HG02938 (cell line): ENCODE data around the gene ENTHD1.

ENCODE experiments used
- ATAC-seq: cut with Tn5 transposase; IDR thresholded peaks from one replicate; pipeline ENCODE4 v1.9.1; 2021; ENCODE audit warnings: mild to moderate bottlenecking, moderate library complexity; ENCODE audit not compliant: unreplicated experiment

The ENTHD1 gene

DNA sequence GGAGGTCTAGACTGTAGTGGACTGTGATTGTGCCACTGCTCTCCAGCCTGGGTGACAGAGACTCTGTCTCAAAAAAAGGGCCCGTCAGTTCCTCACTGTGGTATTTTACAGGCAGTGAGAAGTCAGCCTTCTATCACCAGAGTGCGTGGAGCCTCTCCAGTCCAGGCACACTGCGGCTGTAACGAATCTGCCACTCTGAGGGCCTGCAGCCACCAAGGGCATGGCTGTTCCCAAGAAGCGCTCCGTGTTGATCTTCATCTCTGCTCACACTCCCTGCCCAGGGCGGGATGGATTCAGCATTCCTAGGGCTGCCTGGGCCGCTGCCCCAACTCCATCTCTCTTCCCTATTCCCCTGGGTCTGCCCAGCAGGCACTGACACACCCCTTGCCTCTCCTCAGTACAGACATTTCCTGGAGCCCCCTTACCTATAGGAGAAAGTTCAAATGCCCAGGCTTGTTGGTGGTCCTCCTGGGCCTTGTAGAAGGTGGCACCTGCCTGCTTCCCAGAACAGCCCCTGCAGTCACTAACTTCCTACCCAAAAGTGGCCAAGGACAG lies 174.6 kb downstream of the ENTHD1 start:
- ATAC-seq, result no peak

DNA sequence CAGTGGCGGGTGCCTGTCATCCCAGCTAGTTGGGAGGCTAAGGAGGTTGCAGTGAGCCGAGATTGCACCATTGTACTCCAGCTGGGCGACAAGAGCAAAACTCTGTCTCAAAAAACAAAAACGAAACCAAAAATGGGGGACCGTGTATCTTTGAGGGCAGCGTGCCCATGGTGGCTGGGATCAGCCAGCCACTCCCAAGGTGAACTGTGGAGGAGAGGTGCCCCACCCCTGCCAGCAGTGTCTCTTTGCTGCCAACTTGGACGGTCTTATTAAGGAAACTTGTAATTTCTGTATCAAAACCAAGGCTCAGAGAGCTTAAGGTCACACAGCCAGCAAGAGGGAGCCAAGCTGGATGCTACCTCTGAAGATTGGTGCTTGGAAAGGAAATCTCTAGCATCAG lies 175.4 kb downstream of the ENTHD1 start:
- ATAC-seq, result no peak

DNA sequence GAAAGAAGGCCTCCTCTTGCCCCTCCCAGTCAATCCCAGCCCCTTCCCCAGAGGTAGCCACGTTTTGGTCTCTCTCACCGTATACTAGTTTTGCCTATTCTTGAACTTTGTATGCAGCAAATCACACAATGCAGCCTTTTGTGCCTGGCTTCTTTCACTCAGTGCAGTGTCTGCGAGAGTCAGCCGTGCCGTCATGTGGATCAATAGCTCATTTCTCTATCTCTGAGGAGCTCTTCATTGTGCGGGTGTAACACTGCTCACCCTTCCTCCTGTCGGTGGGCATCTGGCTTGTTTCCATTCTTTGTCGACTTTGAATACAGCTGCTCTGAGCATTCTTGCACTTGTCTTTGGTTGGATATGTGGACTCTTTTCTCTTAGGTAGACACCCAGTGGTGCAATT lies 176.5 kb downstream of the ENTHD1 start:
- no peak for ATAC-seq

DNA sequence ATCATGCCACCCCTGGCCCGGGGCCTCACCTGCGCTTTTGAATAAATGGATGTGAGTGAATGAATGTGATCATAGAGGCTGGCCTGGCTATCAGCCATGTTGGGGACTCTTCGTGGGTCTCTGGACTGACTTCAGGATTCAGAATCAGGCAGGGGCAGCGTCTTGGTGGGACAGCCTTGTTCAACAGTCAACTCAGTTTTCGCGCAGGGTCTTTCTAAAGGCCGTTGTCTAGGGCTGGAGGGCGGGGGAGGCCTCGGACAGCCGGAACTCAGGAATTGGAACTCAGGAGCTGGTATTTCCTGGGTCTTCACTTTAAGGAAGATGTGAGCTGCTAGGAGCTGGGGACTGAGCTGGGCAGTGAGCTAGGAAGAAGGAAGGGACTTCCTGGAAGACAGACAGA lies 177.0 kb downstream of the ENTHD1 start:
- ATAC-seq, result no peak

DNA sequence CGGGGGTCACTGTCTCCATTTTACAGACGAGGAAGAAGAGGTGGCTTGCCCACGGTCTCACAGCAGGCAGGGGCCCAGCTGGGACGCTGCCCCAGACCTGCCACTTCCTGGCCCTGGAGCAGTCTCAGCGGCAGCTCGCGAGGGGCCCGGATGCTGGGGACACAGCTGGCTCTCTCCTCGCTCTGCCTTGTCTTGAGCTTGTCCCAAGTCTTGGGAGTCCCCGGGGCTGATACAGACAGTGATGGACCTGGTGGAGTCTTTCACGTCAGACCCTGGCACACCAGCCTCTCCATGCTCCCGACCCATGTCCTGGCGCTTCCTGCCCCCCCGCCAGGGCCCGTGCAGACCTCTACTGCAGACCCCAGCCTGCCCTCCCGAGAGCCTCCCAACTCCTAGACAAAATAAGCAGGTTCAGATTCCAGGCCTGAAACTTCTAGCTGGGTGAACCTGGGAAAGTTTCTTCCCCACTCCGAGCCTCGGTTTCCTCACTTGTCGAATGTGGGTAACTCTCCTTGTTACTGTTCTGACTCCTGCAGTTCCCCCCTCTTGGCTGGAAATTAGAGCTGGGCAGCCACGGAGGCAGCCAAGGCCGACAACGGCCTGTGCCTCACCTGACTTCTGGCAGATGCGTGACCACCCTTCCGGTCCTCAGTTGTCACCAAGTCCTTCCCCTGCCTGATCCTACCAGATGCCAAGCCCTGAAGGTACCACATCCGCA lies 177.6 kb downstream of the ENTHD1 start:
- no peak for ATAC-seq

DNA sequence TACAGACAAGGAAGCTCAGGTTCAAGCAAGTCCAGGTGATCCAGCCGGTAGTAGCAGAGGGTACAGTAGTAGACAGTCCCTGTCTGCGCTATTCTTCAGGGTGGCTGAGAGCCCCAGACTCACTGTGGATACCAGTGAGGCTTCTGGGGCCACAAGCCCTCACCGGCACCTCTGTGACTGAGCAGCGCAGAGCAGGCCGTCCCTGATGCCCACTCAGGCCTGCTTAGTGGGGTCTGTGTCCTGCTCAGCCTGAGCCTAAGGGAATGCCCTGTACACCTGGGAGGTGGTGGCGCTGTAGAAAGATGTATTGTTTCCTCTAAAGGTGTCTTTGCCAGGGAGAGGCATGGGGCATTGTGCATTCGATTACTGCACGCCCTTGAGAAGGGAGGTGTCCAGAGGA lies 179.2 kb downstream of the ENTHD1 start:
- ATAC-seq, result no peak

DNA sequence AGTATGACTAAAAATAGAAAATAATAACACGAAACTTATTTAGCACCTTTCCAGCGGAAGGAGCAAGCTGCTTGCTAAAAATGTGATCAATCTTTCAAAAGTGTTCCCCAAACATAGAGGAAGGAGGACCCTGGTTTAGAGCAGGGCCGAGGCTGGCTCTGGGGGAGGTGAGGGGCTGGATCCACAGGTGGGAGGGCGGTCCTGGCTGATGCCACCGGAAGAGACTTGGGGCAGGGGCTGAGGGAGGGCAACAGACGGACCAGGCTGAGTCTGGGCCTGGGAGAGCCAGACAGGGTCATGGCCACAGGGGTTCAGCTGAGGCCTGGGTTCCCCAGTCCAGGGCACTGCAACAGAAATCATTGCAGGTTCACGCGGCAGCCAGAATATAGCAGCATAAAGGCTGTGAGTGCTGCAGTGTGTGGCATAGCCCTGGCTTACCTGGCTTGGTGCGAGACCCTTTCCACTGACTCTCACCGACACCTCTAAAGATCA lies 179.7 kb downstream of the ENTHD1 start:
- no peak for ATAC-seq

DNA sequence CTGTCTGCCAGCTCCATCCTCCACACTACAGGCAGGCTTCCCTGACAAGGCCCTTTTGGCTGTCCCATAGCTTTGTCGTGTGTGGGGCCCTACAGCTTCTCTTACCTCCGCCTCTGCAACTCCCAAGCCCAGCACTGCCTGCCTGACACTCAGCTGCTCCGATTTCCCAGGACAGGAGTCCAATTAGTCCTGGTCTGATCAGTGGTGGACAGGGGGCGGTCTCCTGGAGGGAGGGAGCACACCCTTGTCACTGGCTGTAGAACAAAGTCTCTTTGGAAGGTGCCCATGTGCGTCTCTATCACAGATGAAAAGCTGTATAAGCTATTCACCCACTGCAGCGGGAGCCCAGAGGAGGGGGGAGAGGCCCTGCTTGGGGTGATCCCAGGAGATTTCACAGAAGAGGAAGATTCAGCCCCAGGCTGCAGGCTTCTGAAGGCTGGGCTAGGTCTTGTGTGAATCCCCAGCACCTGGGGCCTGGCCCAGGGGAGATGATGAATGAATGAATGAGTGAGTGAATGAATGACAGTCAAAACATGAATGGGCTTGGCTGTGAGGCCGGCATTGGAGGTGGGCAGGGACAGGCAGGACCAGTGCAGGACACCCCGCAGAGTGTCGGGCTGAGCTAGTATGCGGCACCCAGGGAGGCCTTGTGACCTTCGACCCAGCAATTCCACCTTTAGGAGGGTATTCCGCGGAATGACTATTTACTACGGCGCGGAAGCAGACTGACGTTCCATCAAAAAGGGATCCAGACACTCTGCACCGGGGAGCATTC lies 180.6 kb downstream of the ENTHD1 start:
- no peak for ATAC-seq

DNA sequence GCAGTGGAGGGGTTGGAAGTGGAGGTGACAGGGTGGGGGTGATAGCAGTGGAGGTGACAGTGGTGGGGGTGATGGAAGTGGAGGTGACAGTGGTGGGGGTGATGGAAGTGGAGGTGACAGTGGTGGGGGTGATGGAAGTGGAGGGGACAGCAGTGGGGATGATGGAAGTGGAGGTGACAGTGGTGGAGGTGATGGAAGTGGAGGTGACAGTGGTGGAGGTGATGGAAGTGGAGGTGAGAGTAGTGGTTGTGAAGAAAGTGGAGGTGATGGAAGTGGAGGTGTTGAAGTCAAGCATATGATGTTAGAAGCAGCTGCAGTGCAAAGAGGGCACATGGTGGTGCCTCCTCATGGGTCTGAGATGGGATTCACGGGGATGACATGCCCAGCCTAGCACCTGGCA lies 181.5 kb downstream of the ENTHD1 start:
- no peak for ATAC-seq

DNA sequence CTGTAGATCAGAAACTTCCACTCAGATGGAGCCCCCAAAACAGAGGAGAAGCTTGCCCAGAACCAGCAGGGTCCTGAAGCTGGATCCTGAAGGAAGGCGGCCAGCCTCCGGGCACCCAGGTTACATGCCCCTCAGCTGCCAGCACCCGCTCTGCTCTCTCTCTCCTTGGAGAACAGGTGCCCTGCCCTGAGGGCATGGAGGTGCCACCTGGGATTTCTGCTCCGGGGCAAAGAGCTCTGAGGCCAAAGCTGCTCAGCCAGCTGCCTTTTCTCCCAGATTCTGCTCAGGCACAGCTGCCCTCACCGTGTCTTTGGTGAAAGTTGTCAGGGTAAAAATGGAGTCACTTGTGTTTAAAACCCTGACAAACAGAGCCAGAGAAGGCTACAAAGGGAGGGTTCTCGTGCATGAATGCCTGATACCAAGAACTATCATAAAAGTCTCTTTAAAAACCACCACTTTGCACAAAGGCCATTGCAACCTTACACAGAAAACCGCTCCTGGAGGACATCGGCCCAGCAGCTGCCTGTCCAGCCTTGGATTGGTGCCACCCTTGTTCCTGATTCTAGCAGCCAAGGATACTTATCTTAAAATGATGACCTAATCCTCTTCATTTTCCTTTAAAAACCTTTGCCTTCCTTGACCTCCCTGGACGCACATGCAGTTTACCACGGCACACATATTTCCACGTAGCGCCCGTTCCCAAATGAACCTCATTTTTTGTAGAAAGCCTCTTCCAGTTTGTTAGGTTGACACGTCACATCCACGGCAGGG lies 183.0 kb downstream of the ENTHD1 start:
- ATAC-seq, result no peak

DNA sequence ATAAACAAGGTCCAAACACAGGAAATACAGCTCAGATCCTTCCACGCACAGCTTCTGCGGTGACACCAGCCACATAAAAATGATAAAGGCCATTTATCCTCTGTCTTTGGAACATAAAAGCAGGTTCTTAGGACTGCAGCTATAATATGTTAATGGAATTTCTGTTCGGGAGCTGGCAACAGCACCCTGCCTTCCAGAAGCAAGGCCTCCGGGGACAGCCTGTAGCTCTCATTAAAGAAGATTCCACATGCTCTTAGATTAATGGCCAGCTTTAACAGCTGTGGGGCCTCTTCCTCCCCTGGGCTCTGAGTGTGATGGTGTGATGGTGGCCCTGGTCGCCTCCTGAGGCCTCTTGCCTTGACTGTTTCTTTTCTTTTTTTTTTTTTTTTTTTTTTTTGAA lies 185.7 kb downstream of the ENTHD1 start:
- no peak for ATAC-seq

DNA sequence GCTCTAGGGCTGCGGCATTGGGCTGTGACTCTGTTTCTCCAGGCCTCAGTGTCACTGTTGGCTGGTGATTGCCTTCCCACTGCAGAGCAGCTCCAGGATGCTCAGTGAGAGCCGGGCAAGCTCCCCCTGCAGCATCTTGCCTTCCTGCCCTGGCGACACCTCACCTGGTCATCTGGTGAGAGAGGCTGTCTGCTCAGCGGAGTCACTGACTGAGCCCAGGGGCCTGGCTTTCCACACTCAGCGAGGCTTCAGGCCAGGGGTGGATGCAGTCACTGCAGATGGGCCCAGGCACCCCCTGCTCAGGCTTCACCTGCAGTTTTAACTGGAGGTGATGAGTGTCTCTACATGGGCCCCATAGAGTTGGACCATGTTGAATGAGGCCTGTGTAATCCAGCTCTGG lies 186.2 kb downstream of the ENTHD1 start:
- ATAC-seq, result no peak

DNA sequence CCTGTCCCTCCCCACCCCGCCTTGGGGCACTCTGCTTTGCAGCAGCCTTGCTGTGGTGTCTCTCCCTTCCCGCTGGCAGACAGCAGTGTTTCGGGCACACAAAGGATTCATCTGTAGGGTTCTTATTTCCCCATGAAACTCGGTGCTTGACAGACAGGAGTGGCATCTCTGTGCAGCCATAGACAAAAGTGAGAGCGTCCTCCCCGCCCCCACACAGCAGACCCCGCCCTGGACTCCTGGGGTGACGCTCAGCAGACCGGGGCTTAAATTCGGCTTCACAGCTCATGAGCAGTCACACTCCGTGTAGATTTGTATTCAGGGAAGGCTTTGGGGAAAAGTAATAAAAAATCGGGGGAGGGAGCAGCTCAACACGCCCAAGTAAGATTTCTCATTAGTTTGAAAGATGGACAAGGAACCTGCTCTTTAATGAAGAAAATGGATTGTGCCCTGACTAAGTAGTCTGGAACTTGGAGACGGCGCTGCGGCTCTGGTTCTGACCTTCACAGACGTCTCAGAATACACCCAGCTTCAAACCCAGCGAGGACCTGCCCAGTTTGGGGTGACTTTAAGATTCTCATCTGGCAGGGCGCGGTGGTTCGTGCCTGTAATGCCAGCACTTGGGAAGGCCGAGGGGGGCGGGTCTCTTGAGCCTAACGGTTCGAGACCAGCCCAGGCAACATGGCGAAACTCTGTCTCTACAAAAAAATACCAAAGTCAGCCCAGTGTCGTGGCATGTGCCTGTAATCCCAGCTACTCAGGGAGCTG lies 187.0 kb downstream of the ENTHD1 start:
- ATAC-seq, result no peak

DNA sequence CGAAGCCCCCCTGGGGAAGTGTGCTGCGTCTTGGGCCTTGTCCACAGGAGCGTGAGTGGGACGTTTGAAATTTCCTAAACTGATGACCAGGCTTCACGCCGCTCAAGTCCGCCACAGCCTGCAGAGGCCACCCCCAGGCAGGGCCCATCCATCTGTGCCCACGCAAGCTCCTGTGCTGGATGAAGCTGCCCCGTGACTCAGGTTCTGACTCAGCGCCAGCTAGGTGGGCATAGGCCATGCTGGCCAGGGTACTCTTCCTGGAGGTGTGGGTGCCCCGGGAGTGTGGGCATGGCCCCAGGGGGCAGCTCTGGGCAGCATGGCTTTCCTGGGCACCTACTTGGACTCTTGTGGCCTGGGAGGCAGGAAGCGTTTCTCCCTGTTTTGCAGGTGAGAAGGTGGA lies 188.2 kb downstream of the ENTHD1 start:
- no peak for ATAC-seq

DNA sequence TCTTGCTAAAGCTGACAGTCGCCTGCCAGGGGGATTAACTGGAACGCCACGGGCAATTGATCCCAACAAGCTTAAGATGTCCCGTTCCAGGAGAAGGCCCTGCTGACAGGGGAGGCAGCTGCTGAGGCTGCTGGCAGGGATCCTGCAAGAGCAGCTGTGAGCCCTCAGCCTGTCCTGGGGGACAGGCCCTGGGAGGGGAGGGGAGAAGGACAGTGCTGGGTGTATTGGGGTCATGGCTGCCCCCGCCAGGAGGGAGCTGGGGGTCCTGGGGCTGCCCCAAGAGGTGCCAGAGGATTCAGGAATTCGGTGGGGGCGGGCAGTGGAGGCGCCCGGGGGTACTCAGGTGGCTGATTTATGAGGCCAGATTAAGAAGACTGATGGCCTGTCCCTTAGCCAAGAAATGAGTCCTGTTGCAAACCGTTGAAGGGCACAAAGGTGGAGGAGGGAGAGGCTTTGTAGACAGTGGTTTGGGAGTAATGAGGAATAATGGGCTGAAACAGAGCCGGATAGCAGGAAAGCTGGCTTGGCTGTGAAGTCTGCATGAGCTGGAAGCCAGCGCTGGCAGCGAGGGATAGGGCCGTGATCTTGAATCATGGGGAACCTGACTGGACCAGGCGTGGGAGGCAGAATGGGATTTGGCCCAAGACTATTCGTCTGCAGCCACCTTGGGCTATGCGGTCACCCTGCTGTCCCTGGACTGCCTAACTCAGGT lies 189.5 kb downstream of the ENTHD1 start:
- no peak for ATAC-seq

DNA sequence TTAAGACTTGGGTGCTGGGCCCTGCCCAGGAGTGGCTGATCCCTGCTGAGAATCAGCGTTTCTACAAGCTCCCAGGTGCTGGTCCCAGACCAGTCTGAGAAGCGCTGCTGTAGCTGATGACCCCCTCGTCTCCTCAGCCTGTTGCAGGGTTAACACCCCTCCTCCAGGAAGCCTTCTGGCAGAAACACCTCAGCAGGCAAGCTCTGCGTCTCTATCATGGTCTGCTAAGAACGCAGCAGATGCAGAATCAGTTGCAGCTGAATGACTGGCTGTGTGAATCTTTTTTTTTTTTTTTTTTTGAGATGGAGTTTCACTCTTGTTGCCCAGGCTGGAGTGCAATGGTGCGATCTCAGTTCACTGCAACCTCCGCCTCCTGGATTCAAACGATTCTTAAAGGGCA lies 190.5 kb downstream of the ENTHD1 start:
- no peak for ATAC-seq

DNA sequence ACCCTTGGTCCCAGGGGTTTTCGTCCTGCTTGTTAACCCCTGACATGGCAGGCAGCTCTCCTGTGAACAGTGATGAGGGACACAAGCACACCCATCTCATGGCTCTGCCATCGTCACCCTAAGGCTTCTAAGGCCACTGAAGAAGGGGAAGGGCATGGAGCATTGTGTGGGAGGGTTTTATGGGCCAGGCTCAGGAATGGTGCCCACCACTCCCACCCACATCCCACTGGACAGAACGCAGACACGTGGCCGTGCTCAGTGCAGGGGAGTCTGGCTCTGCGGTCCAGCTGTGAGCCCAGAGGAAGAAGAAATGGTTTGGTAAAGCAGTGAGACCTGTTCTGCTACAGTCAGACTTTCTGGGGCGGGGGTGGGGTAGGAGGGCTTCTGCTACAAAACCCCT lies 193.0 kb downstream of the ENTHD1 start:
- no peak for ATAC-seq

DNA sequence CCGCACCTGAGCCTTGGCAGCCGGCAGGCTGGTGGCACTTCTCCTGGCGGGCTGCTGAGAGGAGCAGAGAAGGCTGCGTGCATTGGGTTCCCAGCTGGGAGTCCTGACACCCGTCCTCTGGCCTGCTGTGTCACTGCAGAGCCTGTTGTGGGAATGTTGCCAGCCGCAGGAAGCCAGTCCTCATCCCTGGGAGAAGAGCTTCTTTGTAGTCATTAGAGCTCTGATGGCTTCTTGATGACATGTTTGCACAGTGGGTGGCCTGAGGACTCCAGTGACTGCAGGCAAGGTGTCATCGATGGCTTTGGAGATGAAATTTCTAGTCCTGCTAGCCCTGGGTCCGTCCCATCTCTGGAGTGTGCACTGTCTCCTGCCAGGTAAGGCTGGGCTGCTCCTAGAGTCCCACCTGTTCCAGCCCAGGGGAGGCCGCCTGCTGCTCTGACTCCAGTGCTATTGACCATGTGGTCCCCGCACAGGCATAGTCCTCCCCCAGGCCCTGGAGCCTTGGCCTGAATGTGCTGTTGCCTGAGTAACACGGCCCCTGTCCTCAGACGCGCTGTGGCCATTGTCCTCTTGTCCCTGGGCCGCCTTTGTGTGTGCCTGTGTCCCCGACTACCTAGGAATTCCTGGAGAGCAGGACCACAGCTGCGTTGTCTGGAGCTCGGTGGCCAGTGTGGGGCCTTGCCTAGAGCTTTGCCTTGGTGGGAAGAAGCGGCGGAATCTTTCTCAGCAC lies 193.8 kb downstream of the ENTHD1 start:
- no peak for ATAC-seq

DNA sequence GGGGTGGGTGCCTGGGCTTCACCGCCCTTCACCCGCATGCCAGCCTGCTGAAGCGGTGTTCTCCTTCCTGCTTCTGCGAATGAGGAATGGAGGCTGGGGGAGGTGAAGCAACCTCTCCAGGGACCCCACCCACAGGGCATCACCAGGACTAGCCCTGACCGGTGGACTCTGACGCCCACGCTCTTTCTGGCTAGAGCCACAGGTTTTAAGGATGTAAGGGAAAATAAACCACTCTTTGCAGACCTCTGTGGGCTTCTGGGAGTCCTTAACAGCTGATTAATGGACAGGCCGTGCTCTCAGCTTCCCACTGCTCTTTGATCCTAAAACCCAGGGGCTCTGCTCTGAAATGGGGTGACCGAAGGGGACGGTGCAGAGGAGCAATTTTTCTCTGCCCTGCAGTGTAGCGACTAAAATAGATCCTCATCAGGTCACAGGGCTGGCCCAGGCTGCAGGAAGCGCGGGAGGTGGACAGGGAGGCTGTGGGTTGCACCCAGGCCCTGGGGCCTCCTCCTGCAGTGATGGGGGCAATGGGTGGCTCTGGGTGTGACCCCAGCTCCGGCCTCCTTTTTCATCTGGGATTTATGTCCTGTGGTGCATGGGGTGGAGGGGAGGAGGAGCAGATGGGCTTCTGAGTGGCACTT lies 195.7 kb downstream of the ENTHD1 start:
- ATAC-seq, result no peak
